Measurements from ENCODE around the gene SCYGR3.

DNA sequence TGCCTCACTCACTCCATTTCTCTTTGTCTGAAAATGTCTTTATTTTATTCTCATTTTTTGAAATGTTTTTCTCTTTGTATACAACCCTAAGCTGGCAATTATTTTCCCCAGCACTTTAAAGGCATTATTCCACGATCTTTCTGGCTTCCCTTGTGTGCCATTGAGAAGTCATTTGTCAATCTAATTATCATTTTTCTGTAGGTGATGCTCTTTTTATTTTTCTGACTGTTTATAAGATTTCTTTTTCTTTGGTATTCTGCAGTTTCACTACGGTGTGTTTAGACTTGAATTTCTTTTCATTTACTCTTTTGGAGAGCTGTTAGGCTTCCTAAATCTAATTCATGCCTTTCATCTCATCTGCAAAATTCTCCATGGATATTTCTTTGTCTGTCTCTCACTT is 10.8 kb upstream of the SCYGR3 start:
- TF ChIP-seq EP300 (IDR thresholded peaks at IDR 0.05) (no peak), POLR2A (IDR thresholded peaks at IDR 0.05) (no peak)
- TF ChIP-seq, protein P1, sequence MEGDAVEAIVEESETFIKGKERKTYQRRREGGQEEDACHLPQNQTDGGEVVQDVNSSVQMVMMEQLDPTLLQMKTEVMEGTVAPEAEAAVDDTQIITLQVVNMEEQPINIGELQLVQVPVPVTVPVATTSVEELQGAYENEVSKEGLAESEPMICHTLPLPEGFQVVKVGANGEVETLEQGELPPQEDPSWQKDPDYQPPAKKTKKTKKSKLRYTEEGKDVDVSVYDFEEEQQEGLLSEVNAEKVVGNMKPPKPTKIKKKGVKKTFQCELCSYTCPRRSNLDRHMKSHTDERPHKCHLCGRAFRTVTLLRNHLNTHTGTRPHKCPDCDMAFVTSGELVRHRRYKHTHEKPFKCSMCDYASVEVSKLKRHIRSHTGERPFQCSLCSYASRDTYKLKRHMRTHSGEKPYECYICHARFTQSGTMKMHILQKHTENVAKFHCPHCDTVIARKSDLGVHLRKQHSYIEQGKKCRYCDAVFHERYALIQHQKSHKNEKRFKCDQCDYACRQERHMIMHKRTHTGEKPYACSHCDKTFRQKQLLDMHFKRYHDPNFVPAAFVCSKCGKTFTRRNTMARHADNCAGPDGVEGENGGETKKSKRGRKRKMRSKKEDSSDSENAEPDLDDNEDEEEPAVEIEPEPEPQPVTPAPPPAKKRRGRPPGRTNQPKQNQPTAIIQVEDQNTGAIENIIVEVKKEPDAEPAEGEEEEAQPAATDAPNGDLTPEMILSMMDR (IDR thresholded peaks at IDR 0.05), result no peak

Measured in upper lobe of left lung (tissue), 4 donors.